ENCODE data around the gene FRMD4A.

GRCh38 chr10:14296065-14296709, 34.5 kb downstream of the FRMD4A start:
- TF ChIP-seq CTCF (IDR thresholded peaks at IDR 0.05; ENCODE audit: borderline replicate concordance, extremely low read depth, low read length, poor library complexity, severe bottlenecking) (no peak), EZH2 (IDR thresholded peaks at IDR 0.05; ENCODE audit: borderline replicate concordance, low read depth, low read length, severe bottlenecking) (no peak)
